ENCODE results near the gene S100A7A.

DNA sequence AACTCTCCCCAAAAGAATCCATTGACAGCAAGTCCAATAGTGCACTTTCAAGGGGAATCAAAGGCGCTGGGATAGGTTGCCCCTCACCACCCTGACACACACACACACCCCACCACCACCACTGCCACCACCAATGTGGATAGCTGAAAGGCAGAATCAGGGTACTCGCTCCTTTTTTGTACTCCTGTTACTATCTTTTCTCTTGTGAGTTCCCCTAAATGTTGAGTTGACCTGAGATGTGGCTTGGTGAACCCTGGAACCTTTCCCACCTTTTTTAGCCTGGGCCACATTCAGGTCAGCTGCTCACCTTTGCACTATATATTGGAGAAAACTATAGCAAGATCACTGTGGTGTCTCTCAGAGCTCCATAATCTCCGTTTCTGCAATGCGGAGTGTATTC is 29.3 kb upstream of the S100A7A start:
- TF ChIP-seq POLR2AphosphoS5 (IDR thresholded peaks at IDR 0.05) (no peak), EP300 (conservative IDR thresholded peaks at IDR 0.05; ENCODE audit: poor library complexity, severe bottlenecking) (no peak), RAD21 (conservative IDR thresholded peaks at IDR 0.05) (no peak), EZH2 (IDR thresholded peaks at IDR 0.05; ENCODE audit: borderline replicate concordance, insufficient read depth, low read length, poor library complexity, severe bottlenecking) (no peak)
- TF ChIP-seq, protein P1, sequence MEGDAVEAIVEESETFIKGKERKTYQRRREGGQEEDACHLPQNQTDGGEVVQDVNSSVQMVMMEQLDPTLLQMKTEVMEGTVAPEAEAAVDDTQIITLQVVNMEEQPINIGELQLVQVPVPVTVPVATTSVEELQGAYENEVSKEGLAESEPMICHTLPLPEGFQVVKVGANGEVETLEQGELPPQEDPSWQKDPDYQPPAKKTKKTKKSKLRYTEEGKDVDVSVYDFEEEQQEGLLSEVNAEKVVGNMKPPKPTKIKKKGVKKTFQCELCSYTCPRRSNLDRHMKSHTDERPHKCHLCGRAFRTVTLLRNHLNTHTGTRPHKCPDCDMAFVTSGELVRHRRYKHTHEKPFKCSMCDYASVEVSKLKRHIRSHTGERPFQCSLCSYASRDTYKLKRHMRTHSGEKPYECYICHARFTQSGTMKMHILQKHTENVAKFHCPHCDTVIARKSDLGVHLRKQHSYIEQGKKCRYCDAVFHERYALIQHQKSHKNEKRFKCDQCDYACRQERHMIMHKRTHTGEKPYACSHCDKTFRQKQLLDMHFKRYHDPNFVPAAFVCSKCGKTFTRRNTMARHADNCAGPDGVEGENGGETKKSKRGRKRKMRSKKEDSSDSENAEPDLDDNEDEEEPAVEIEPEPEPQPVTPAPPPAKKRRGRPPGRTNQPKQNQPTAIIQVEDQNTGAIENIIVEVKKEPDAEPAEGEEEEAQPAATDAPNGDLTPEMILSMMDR (IDR thresholded peaks at IDR 0.05; ENCODE audit: poor library complexity, severe bottlenecking): no peak
